Activated T-cell treated with anti-CD3 and anti-CD28 coated beads, Interleukin-2, amount 50 U/mL, for 4 hours (primary cell): ENCODE data around the gene GRK5. TPM values are rescaled to one million over a fixed set of nuclear protein-coding genes. Genes with fewer than 3 reads are reported as not detected.

Source experiments
- ATAC-seq, 2 donors: fragments of 200-7000 bp; cut with Tn5 transposase; one replicate each; pipeline ENCODE4 v1.10.0; 2021
- DNase-seq: peaks from one replicate; pipeline ENCODE4 v3.0.0-alpha.2; 2020
- H3K27me3 Mint-ChIP-seq: one replicate; pipeline ENCODE4 v1.8.0; 2021; ENCODE audit warnings: low read depth, mixed read lengths
- H3K36me3 Mint-ChIP-seq: one replicate; pipeline ENCODE4 v1.8.0; 2022; ENCODE audit warnings: mixed read lengths; ENCODE audit not compliant: insufficient read depth
- H3K4me1 Mint-ChIP-seq: one replicate; pipeline ENCODE4 v1.8.0; 2021; ENCODE audit warnings: low read depth, mixed read lengths
- H3K4me3 Mint-ChIP-seq: one replicate; pipeline ENCODE4 v1.8.0; 2021; ENCODE audit warnings: mild to moderate bottlenecking, moderate library complexity, mixed read lengths
- H3K9me3 Mint-ChIP-seq: one replicate; pipeline ENCODE4 v1.8.0; 2021; ENCODE audit warnings: mixed read lengths
- total RNA-seq, 3 donors: library from RNA; stranded (reverse); gene quantifications; one replicate each; pipeline ENCODE4 v1.2.1, GENCODE V29; 2021

The GRK5 gene
- total RNA-seq, 3 donors from 2014 or later: 14.0 to 15.6 (median 15.3) TPM

DNA sequence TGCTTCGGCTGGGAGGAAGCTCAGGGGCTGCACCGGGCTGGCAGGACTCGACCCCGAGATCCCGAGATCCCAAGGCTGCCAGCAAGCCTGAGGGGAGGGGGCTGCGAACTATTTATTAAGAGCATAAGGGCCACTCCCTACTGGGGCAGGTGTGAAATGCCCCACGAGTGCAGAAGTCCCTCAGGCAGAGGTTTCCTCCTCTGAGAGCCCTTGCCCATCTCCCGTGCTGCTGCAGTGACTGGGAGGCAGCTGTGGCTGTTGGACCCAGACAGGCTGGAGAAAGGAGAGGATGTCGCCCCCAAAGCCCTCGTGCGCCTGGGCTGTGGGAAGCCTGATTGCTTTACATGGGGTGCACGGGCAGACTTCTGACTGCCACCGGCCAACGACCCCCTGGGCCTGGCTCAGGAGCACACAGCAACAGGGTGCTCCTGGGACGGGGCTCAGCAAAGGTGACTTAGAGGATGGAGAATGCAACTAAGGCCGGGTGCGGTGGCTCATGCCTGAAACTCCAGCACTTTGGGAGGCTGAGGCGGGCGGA is 295.3 kb downstream of the GRK5 start:
- H3K9me3 Mint-ChIP-seq: no peaks in the 10 kb centered on the region
- peak in 1 of 2 donors; percentile 2 for ATAC-seq
- H3K4me1 Mint-ChIP-seq: peaks cover 86% of the 10 kb centered on the region
- DNase-seq: no peak
- peaks cover 31% of the 10 kb centered on the region for H3K36me3 Mint-ChIP-seq
- H3K27me3 Mint-ChIP-seq: no peaks in the 10 kb centered on the region
- H3K4me3 Mint-ChIP-seq: peak overlapping the region; percentile 58

DNA sequence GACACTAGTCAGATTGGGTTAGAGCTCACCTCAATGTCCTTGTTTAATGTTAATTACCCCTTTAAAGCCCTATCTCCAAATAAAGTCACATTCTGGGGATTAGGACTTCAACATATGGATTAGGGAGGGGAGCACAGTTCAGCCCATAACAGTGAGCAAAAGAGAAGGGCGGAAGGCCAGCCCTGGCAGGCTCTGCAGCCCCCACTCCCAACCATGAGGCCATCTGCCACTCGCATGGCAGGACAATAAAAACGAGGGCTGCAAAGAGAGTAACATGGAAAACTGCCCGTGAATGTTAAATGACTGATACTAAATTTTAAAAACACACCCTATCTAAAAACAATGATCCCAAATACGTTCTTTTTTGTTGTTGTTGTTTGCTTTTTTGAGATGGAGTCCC is 296.4 kb downstream of the GRK5 start:
- no peak for DNase-seq
- Mint-ChIP-seq H3K9me3 (no peaks in the 10 kb centered on the region), H3K36me3 (peaks cover 27% of the 10 kb centered on the region), H3K27me3 (no peaks in the 10 kb centered on the region), H3K4me3 (no peak overlapping the region), H3K4me1 (peaks cover 79% of the 10 kb centered on the region)
- ATAC-seq: no peak

DNA sequence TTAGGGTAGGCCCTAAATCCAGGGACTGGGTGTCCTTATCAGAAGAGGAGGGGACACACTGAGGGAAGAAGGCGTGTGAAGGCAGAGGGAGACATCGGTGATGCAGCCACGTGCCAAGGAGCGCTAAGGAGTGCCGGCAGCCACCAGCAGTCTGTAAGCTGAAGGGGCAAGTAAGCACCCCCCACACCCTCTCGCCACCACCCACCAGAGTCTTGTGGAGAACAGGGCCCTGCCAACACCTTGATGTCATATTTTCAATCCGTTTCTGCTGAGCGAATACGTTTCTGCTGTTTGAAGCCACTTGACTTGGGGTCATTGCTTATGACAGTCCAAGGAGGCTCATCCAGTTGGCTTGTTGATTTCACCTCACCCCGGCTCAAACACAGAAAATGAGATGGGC is 297.3 kb downstream of the GRK5 start:
- no peak for DNase-seq
- H3K36me3 Mint-ChIP-seq: peaks cover 21% of the 10 kb centered on the region
- no peaks in the 10 kb centered on the region for H3K9me3 Mint-ChIP-seq
- ATAC-seq: no peak
- peaks cover 71% of the 10 kb centered on the region for H3K4me1 Mint-ChIP-seq
- no peak overlapping the region for H3K4me3 Mint-ChIP-seq
- no peaks in the 10 kb centered on the region for H3K27me3 Mint-ChIP-seq

DNA sequence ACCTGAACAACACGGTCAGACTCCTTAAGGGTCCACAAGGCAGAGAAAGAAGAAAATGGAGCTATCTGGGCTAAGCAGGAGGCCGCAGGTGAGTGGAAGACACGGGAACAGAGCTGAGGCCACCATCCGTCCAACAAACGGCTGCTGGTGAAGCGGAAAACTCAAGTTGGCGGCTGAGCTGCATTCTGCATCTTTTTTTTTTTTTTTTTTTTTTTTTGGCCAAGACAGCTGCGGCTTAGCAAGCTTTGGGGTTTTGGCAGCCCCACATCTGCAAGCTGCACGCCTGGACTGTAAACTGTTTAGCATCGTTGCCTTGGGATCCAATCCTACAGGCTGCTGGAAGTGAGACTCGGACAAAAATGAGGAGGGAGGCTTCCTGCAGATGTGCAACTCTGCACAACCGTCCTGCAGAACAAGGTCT is 297.8 kb downstream of the GRK5 start:
- Mint-ChIP-seq H3K4me3 (no peak overlapping the region), H3K27me3 (no peaks in the 10 kb centered on the region), H3K36me3 (peaks cover 20% of the 10 kb centered on the region), H3K9me3 (no peaks in the 10 kb centered on the region), H3K4me1 (peaks cover 67% of the 10 kb centered on the region)
- ATAC-seq (no peak), DNase-seq (no peak)

Other genes with a start within 250 kb of the GRK5 start
- gene NANOS1, start 177.9 kb upstream of the GRK5 start, total RNA-seq: under 1 TPM; 0.08 to 0.15 (median 0.11) TPM
- 100 to 1,000 TPM; 188 to 194 (median 194) TPM for gene EIF3A, start 126.8 kb upstream of the GRK5 start, total RNA-seq
- 10 to 100 TPM; 12.7 to 15.3 (median 13.8) TPM for gene DENND10, start 103.5 kb upstream of the GRK5 start, total RNA-seq
- gene SFXN4, start 41.9 kb upstream of the GRK5 start, total RNA-seq: 10 to 100 TPM; 65.3 to 90.1 (median 72.8) TPM
- 100 to 1,000 TPM; 155 to 182 (median 167) TPM for gene PRDX3, start 28.8 kb upstream of the GRK5 start, total RNA-seq